Left forelimb (tissue), 1 donor: ENCODE results near the gene SLC25A18.
"Not testable (repeated sequence)": the region's sequence is repeated elsewhere in the genome, so short reads cannot be mapped to it uniquely, and the experiment has no call there.

Experiments used
- DNase-seq: peaks from one replicate; pipeline ENCODE4 v3.0.0-alpha.2; 2018; ENCODE audit warnings: low spot score

Gene SLC25A18

GRCh38 chr22:17562906-17563870 is at the start of gene SLC25A18:
Gene SLC25A18, plus strand, starts transcription at chr22:17563498. Its CDS starts 16,447 bp downstream, at chr22:17579945.
- DNase-seq = no peak

GRCh38 chr22:17513612-17514011 is 49.7 kb upstream of the SLC25A18 start:
- DNase-seq = no peak

- DNase-seq = no peak
Measured at GRCh38 chr22:17514084-17514483, 49.2 kb upstream of the SLC25A18 start.

- no peak for DNase-seq
Measured at GRCh38 chr22:17518406-17518805, 44.9 kb upstream of the SLC25A18 start.

- not testable (repeated sequence) for DNase-seq
Measured at GRCh38 chr22:17521971-17522370, 41.3 kb upstream of the SLC25A18 start.

GRCh38 chr22:17523925-17524324 is 39.4 kb upstream of the SLC25A18 start:
- DNase-seq = no peak

- no peak for DNase-seq
Measured at GRCh38 chr22:17536269-17536668, 27.0 kb upstream of the SLC25A18 start.

GRCh38 chr22:17537155-17537554 is 26.1 kb upstream of the SLC25A18 start:
- DNase-seq = no peak

GRCh38 chr22:17540481-17540880 is 22.8 kb upstream of the SLC25A18 start:
- no peak for DNase-seq

GRCh38 chr22:17541476-17541875 is 21.8 kb upstream of the SLC25A18 start:
- no peak for DNase-seq

GRCh38 chr22:17542452-17542851 is 20.8 kb upstream of the SLC25A18 start:
- DNase-seq = no peak

- DNase-seq = no peak
Measured at GRCh38 chr22:17548010-17548755, 15.1 kb upstream of the SLC25A18 start.

- no peak for DNase-seq
Measured at GRCh38 chr22:17548756-17549035, 14.6 kb upstream of the SLC25A18 start.

- no peak for DNase-seq
Measured at GRCh38 chr22:17549183-17549582, 14.1 kb upstream of the SLC25A18 start.

- DNase-seq = no peak
Measured at GRCh38 chr22:17549655-17550054, 13.6 kb upstream of the SLC25A18 start.

GRCh38 chr22:17552737-17553136 is 10.6 kb upstream of the SLC25A18 start:
- no peak for DNase-seq

- DNase-seq = no peak
Measured at GRCh38 chr22:17554814-17555213, 8.5 kb upstream of the SLC25A18 start.

- DNase-seq = no peak
Measured at GRCh38 chr22:17559188-17559587, 4.1 kb upstream of the SLC25A18 start.

GRCh38 chr22:17563936-17564391 is 666 bp downstream of the SLC25A18 start:
- DNase-seq = no peak

- not testable (repeated sequence) for DNase-seq
Measured at GRCh38 chr22:17566016-17566687, 2.9 kb downstream of the SLC25A18 start.

GRCh38 chr22:17566776-17567175 is 3.5 kb downstream of the SLC25A18 start:
- DNase-seq = no peak

- DNase-seq = no peak
Measured at GRCh38 chr22:17569971-17570511, 6.7 kb downstream of the SLC25A18 start.
